HG03139 (cell line): ENCODE measurements around the gene ACOT12.
"Not testable (repeated sequence)": the region's sequence is repeated elsewhere in the genome, so short reads cannot be mapped to it uniquely, and the experiment has no call there.

Experiments
- ATAC-seq: cut with Tn5 transposase; IDR thresholded peaks from one replicate; pipeline ENCODE4 v1.9.1; 2021; ENCODE audit not compliant: unreplicated experiment

The ACOT12 gene

DNA sequence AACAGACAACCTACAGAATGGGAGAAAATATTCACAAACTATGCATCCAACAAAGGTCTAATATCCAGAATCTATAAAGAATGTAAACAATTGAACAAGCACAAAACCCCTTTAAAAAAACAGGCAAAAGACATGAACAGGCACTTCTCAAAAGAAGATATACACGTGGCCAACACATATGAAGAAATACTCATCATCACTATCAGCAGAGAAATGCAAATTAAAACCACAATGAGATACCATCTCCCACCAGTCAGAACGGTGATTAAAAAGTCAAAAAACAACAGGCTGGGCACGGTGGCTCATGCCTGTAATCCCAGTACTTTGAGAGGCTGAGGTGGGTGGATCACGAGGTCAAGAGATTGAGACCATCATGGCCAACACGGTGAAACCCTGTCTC lies 99.9 kb downstream of the ACOT12 start:
- ATAC-seq = not testable (repeated sequence)

- ATAC-seq = no peak
Measured at GRCh38 chr5:81292130-81292529, 101.8 kb downstream of the ACOT12 start.

DNA sequence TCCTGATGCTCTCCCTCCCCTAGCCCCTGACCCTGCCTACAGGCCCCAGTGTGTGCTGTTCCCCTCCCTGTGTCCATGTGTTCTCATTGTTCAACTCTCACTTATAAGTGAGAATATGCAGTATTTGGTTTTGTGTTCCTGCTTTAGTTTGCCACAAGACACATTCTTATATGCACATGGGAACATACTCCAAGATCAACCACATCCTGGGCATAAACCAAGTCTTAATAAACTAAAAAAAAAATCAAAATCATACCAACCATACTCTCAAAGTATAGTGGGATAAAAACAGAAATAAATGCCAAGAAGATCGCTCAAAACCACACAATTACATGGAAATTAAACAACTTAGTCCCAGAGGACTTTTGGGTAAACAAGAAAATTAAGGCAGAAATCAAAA lies 103.8 kb downstream of the ACOT12 start:
- ATAC-seq = no peak

- no peak for ATAC-seq
Measured at GRCh38 chr5:81288021-81288433, 105.9 kb downstream of the ACOT12 start.

DNA sequence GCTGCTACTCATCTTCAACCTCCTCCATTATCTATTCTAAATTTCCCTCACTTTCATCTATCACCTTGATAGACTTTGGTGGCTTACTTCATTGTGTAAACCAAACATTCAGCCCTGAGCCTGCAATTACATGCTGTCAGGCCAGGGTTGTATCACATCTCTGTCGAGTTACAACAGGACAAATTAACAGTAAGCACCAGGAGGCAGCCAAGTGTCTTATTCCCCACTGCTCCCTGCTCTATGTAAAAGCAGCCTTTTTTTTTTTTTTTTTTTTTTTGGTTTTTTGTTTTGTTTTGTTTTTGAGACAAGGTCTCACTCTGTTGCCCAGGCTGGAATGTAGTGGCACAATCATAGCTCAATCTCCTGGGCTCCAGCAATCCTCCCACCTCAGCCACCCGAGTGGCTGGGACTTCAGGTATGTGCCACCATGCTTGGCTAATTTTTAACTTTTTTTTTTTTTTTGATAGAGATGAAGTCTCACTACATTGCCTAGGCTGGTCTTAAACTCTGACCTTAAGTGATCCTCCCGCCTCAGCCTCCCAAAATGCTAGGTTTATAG lies 107.8 kb downstream of the ACOT12 start:
- no peak for ATAC-seq

DNA sequence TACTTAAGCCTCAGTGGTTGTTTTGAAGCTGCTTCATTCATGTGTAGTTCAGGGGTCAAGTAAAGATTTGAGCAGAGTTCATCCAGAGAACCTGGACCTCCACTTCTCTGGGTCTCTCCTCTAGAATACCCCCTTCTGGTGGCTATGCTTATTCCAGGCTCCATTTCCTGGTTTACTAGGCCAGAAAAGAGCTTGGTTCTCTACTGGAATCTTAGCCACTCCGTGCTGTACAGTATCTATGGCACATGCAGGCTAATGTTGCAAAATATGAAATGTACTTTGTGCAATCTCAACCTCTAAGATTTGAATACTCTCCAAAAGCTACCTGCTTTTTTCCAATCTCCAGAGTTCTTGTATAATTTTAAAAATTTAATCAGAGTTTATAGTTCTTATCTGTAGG lies 110.0 kb downstream of the ACOT12 start:
- no peak for ATAC-seq
